GM23338 (cell line): Measurements from ENCODE around the gene PPFIA1.

Experiments
- CTCF ChIP-seq, 2 experiments: fragments of 200-600 bp in 1 of 2; sonication (generic) in 1 of 2; conservative IDR thresholded peaks; 2 replicates each; pipeline versions ENCODE4 v1.5.1 to v1.6.1; 2016 to 2017; ENCODE audit warnings: antibody characterized with exemption in 2 of 2, low read depth in 2 of 2, mild to moderate bottlenecking in 2 of 2, moderate library complexity in 1 of 2
- EZH2 ChIP-seq: fragments of 200-600 bp; sonication (generic); IDR thresholded peaks from one replicate; pipeline ENCODE4 v1.8.0; 2017; ENCODE audit warnings: antibody characterized with exemption, mild to moderate bottlenecking, low read depth; ENCODE audit not compliant: unreplicated experiment
- ZNF114 ChIP-seq: fragments of 250-450 bp; sonication (Bioruptor Pico); IDR thresholded peaks from 2 replicates; pipeline ENCODE4 v1.5.0; 2020; ENCODE audit warnings: mild to moderate bottlenecking, moderate library complexity
- TF ChIP-seq, protein P1 (sequence below): fragments of 250-450 bp; sonication (Bioruptor Pico); IDR thresholded peaks from 2 replicates; pipeline ENCODE4 v1.5.0; 2020; ENCODE audit warnings: mild to moderate bottlenecking, moderate library complexity
- TF ChIP-seq, protein P2 (sequence below): IDR thresholded peaks from one replicate; pipeline ENCODE4 v1.6.1; 2018; ENCODE audit warnings: antibody characterized with exemption; ENCODE audit not compliant: unreplicated experiment

GRCh38 chr11:70290361-70291065 is 20.0 kb downstream of the PPFIA1 start:
- no peak for TF ChIP-seq EZH2
- no peak for TF ChIP-seq CTCF (conservative IDR thresholded peaks at IDR 0.05; ENCODE audit: low read depth in 2 of 2)
- TF ChIP-seq, protein P1, sequence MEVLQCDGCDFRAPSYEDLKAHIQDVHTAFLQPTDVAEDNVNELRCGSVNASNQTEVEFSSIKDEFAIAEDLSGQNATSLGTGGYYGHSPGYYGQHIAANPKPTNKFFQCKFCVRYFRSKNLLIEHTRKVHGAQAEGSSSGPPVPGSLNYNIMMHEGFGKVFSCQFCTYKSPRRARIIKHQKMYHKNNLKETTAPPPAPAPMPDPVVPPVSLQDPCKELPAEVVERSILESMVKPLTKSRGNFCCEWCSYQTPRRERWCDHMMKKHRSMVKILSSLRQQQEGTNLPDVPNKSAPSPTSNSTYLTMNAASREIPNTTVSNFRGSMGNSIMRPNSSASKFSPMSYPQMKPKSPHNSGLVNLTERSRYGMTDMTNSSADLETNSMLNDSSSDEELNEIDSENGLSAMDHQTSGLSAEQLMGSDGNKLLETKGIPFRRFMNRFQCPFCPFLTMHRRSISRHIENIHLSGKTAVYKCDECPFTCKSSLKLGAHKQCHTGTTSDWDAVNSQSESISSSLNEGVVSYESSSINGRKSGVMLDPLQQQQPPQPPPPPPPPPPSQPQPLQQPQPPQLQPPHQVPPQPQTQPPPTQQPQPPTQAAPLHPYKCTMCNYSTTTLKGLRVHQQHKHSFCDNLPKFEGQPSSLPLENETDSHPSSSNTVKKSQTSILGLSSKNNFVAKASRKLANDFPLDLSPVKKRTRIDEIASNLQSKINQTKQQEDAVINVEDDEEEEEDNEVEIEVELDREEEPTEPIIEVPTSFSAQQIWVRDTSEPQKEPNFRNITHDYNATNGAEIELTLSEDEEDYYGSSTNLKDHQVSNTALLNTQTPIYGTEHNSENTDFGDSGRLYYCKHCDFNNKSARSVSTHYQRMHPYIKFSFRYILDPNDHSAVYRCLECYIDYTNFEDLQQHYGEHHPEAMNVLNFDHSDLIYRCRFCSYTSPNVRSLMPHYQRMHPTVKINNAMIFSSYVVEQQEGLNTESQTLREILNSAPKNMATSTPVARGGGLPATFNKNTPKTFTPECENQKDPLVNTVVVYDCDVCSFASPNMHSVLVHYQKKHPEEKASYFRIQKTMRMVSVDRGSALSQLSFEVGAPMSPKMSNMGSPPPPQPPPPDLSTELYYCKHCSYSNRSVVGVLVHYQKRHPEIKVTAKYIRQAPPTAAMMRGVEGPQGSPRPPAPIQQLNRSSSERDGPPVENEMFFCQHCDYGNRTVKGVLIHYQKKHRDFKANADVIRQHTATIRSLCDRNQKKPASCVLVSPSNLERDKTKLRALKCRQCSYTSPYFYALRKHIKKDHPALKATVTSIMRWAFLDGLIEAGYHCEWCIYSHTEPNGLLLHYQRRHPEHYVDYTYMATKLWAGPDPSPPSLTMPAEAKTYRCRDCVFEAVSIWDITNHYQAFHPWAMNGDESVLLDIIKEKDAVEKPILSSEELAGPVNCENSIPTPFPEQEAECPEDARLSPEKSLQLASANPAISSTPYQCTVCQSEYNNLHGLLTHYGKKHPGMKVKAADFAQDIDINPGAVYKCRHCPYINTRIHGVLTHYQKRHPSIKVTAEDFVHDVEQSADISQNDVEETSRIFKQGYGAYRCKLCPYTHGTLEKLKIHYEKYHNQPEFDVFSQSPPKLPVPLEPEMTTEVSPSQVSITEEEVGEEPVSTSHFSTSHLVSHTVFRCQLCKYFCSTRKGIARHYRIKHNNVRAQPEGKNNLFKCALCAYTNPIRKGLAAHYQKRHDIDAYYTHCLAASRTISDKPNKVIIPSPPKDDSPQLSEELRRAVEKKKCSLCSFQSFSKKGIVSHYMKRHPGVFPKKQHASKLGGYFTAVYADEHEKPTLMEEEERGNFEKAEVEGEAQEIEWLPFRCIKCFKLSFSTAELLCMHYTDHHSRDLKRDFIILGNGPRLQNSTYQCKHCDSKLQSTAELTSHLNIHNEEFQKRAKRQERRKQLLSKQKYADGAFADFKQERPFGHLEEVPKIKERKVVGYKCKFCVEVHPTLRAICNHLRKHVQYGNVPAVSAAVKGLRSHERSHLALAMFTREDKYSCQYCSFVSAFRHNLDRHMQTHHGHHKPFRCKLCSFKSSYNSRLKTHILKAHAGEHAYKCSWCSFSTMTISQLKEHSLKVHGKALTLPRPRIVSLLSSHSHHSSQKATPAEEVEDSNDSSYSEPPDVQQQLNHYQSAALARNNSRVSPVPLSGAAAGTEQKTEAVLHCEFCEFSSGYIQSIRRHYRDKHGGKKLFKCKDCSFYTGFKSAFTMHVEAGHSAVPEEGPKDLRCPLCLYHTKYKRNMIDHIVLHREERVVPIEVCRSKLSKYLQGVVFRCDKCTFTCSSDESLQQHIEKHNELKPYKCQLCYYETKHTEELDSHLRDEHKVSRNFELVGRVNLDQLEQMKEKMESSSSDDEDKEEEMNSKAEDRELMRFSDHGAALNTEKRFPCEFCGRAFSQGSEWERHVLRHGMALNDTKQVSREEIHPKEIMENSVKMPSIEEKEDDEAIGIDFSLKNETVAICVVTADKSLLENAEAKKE (CRISPR knock-in tag) = no peak
- TF ChIP-seq, protein P2, sequence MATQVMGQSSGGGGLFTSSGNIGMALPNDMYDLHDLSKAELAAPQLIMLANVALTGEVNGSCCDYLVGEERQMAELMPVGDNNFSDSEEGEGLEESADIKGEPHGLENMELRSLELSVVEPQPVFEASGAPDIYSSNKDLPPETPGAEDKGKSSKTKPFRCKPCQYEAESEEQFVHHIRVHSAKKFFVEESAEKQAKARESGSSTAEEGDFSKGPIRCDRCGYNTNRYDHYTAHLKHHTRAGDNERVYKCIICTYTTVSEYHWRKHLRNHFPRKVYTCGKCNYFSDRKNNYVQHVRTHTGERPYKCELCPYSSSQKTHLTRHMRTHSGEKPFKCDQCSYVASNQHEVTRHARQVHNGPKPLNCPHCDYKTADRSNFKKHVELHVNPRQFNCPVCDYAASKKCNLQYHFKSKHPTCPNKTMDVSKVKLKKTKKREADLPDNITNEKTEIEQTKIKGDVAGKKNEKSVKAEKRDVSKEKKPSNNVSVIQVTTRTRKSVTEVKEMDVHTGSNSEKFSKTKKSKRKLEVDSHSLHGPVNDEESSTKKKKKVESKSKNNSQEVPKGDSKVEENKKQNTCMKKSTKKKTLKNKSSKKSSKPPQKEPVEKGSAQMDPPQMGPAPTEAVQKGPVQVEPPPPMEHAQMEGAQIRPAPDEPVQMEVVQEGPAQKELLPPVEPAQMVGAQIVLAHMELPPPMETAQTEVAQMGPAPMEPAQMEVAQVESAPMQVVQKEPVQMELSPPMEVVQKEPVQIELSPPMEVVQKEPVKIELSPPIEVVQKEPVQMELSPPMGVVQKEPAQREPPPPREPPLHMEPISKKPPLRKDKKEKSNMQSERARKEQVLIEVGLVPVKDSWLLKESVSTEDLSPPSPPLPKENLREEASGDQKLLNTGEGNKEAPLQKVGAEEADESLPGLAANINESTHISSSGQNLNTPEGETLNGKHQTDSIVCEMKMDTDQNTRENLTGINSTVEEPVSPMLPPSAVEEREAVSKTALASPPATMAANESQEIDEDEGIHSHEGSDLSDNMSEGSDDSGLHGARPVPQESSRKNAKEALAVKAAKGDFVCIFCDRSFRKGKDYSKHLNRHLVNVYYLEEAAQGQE = no peak
- no peak for TF ChIP-seq ZNF114
